ENCODE results near the gene SCAMP4.

DNA sequence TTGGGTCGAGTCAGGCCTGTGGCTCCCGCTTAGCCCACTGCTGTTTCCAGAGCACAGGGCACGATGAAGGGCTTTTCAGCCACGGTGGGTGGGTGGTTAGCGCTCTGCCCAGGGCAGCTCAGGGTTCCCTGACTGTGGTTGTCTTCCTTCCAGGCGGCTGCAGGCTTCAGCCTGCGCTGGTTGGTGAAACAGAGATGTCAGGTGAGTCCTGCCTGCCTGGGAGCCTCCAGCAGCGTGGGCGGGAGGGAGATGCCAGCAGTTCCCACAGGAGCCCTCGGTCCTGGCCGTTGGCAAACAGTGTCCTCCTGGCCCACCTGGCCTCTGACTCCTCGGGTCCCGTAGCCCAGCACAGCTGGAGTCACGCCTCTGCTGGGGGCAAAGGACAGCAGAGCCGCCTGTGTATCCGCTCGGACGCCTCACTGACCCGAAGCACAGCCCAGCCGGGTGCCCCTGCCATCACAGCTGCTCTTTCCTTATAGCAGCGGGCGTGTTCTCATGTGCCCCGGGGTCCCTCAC is 9.7 kb downstream of the SCAMP4 start:
- TF ChIP-seq CTCF (IDR thresholded peaks at IDR 0.05) (no peak), EZH2phosphoT487 (IDR thresholded peaks at IDR 0.05; ENCODE audit: borderline replicate concordance, low read depth) (no peak), POLR2AphosphoS5 (IDR thresholded peaks at IDR 0.05; ENCODE audit: low read depth, low read length) (no peak), RCOR1 (IDR thresholded peaks at IDR 0.05; ENCODE audit: low read length) (no peak), YY1 (IDR thresholded peaks at IDR 0.05; ENCODE audit: low read depth) (no peak), GATA2 (CRISPR knock-in tag; IDR thresholded peaks at IDR 0.05) (no peak), MXI1 (IDR thresholded peaks at IDR 0.05; ENCODE audit: low read depth, low read length) (no peak), RAD21 (IDR thresholded peaks at IDR 0.05; ENCODE audit: low read length) (no peak)
